HAP-1 (cell line): ENCODE measurements around the gene KIFAP3.
A peak's percentile ranks its signal among the peaks of the same experiment; 100 is the strongest.
"Not testable (repeated sequence)": the region's sequence is repeated elsewhere in the genome, so short reads cannot be mapped to it uniquely, and the experiment has no call there.

Experiments used
- DNase-seq, 2 experiments: peaks; one replicate each; pipeline ENCODE4 v3.0.0-alpha.2; 2016 to 2020; ENCODE audit warnings: low spot score in 2 of 2
- H3K27me3 ChIP-seq: fragments of 250-450 bp; sonication (Bioruptor Pico); 2 replicates; pipeline ENCODE4 v1.5.1; 2020; ENCODE audit warnings: low read depth, mild to moderate bottlenecking, moderate library complexity
- H3K36me3 ChIP-seq: fragments of 250-450 bp; sonication (Bioruptor Pico); replicated peaks from 2 replicates; pipeline ENCODE4 v1.5.1; 2020; ENCODE audit warnings: mild to moderate bottlenecking
- H3K4me1 ChIP-seq: fragments of 250-450 bp; sonication (Bioruptor Pico); 2 replicates; pipeline ENCODE4 v1.5.1; 2020; ENCODE audit warnings: mild to moderate bottlenecking
- H3K4me3 ChIP-seq: fragments of 250-450 bp; sonication (Bioruptor Pico); 2 replicates; pipeline ENCODE4 v1.5.1; 2020; ENCODE audit warnings: mild to moderate bottlenecking, moderate library complexity
- H3K9me3 ChIP-seq: fragments of 250-450 bp; sonication (Bioruptor Pico); 2 replicates; pipeline ENCODE4 v1.5.1; 2020; ENCODE audit warnings: mild to moderate bottlenecking, moderate library complexity
- in situ Hi-C: fragments of 300-500 bp; cut with MboI; formaldehyde crosslinking; loops from 3 replicates; pipeline ENCODE4 v1.14.3; 2020; ENCODE audit warnings: low sequenced_read_pairs, inconsistent platforms, mixed read lengths

Gene KIFAP3

GRCh38 chr1:170041423-170042192 lies 32.9 kb downstream of the KIFAP3 start:
- Histone ChIP-seq H3K9me3 (no peaks in the 10 kb centered on the region), H3K4me3 (no peak overlapping the region), H3K27me3 (no peaks in the 10 kb centered on the region), H3K36me3 (no peaks in the 10 kb centered on the region), H3K4me1 (peaks cover 7% of the 10 kb centered on the region)
- DNase-seq = no peak
- in situ Hi-C loops = no loop called here

- DNase-seq = no peak
- in situ Hi-C loops = no loop called here
- H3K4me1 ChIP-seq = no peaks in the 10 kb centered on the region; the same call in 1 of the 2 replicates
- H3K4me3 ChIP-seq = no peak overlapping the region
- no peaks in the 10 kb centered on the region for H3K27me3 ChIP-seq
- 0 out of 2 replicates have a peak, but pooled peaks cover 2% of the 10 kb centered on the region for H3K9me3 ChIP-seq
- no peaks in the 10 kb centered on the region for H3K36me3 ChIP-seq
These were observed 41.8 kb downstream of the KIFAP3 start for GRCh38 chr1:170032531-170033280.

GRCh38 chr1:170030212-170030611 lies 44.3 kb downstream of the KIFAP3 start:
- Histone ChIP-seq H3K36me3 (no peaks in the 10 kb centered on the region), H3K4me1 (no peaks in the 10 kb centered on the region; the same call in 1 of the 2 replicates), H3K4me3 (no peak overlapping the region), H3K27me3 (no peaks in the 10 kb centered on the region), H3K9me3 (peaks cover 6% of the 10 kb centered on the region; the same call in 1 of the 2 replicates)
- no peak for DNase-seq
- in situ Hi-C loops = no loop called here

- Histone ChIP-seq H3K9me3 (peaks cover 6% of the 10 kb centered on the region; the same call in 1 of the 2 replicates), H3K27me3 (no peaks in the 10 kb centered on the region), H3K36me3 (no peaks in the 10 kb centered on the region), H3K4me1 (no peaks in the 10 kb centered on the region; the same call in 1 of the 2 replicates), H3K4me3 (no peak overlapping the region)
- in situ Hi-C loops = no loop called here
- DNase-seq = no peak
These were observed 46.7 kb downstream of the KIFAP3 start for GRCh38 chr1:170027760-170028159.

- H3K36me3 ChIP-seq = no peaks in the 10 kb centered on the region
- no peak overlapping the region for H3K4me3 ChIP-seq
- in situ Hi-C loops = no loop called here
- no peaks in the 10 kb centered on the region for H3K4me1 ChIP-seq
- no peak for DNase-seq
- H3K9me3 ChIP-seq = no peaks in the 10 kb centered on the region
- no peaks in the 10 kb centered on the region for H3K27me3 ChIP-seq
These were observed 53.6 kb downstream of the KIFAP3 start for GRCh38 chr1:170020859-170021258.

- DNase-seq = no peak
- in situ Hi-C loops = no loop called here
- H3K27me3 ChIP-seq = no peaks in the 10 kb centered on the region
- H3K36me3 ChIP-seq = 0 out of 2 replicates have a peak, but pooled peaks cover 3% of the 10 kb centered on the region
- no peaks in the 10 kb centered on the region for H3K4me1 ChIP-seq
- no peaks in the 10 kb centered on the region for H3K9me3 ChIP-seq
- no peak overlapping the region for H3K4me3 ChIP-seq
These were observed 57.0 kb downstream of the KIFAP3 start for GRCh38 chr1:170017478-170017877.

GRCh38 chr1:170012920-170013319 lies 61.6 kb downstream of the KIFAP3 start:
- H3K9me3 ChIP-seq = no peaks in the 10 kb centered on the region; the same call in 1 of the 2 replicates
- in situ Hi-C loops = no loop called here
- H3K4me3 ChIP-seq = no peak overlapping the region
- no peaks in the 10 kb centered on the region for H3K27me3 ChIP-seq
- peaks cover 3% of the 10 kb centered on the region; the same call in 1 of the 2 replicates for H3K36me3 ChIP-seq
- no peak for DNase-seq
- no peaks in the 10 kb centered on the region for H3K4me1 ChIP-seq

- H3K9me3 ChIP-seq = peaks cover 2% of the 10 kb centered on the region; the same call in 1 of the 2 replicates
- in situ Hi-C loops = no loop called here
- no peak overlapping the region for H3K4me3 ChIP-seq
- peak; percentile 45 to 63 for DNase-seq
- no peaks in the 10 kb centered on the region for H3K27me3 ChIP-seq
- H3K4me1 ChIP-seq = no peaks in the 10 kb centered on the region
- H3K36me3 ChIP-seq = peaks cover 1% of the 10 kb centered on the region; the same call in 1 of the 2 replicates
These were observed 64.1 kb downstream of the KIFAP3 start for GRCh38 chr1:170010443-170010842.

GRCh38 chr1:170009551-170009950 lies 64.9 kb downstream of the KIFAP3 start:
- Histone ChIP-seq H3K27me3 (no peaks in the 10 kb centered on the region), H3K4me1 (no peaks in the 10 kb centered on the region), H3K9me3 (peaks cover 2% of the 10 kb centered on the region; the same call in 1 of the 2 replicates), H3K36me3 (no peaks in the 10 kb centered on the region; the same call in 1 of the 2 replicates), H3K4me3 (no peak overlapping the region)
- in situ Hi-C loops = no loop called here
- no peak for DNase-seq

GRCh38 chr1:170008745-170009144 lies 65.8 kb downstream of the KIFAP3 start:
- H3K9me3 ChIP-seq, H3K27me3 ChIP-seq, DNase-seq, in situ Hi-C loops, H3K4me1 ChIP-seq, H3K36me3 ChIP-seq, H3K4me3 ChIP-seq: not testable (repeated sequence)

- DNase-seq = peak in 1 of 2 experiments; percentile 9
- H3K27me3 ChIP-seq, H3K9me3 ChIP-seq, H3K4me3 ChIP-seq, H3K36me3 ChIP-seq, in situ Hi-C loops: not testable (repeated sequence)
- H3K4me1 ChIP-seq = peaks cover 18% of the 10 kb centered on the region
These were observed 71.1 kb downstream of the KIFAP3 start for GRCh38 chr1:170003270-170003835.

GRCh38 chr1:170001266-170001665 lies 73.2 kb downstream of the KIFAP3 start:
- in situ Hi-C loops = no loop called here
- H3K4me3 ChIP-seq = no peak overlapping the region
- no peak for DNase-seq
- H3K9me3 ChIP-seq = no peaks in the 10 kb centered on the region
- peaks cover 18% of the 10 kb centered on the region for H3K4me1 ChIP-seq
- no peaks in the 10 kb centered on the region for H3K27me3 ChIP-seq
- no peaks in the 10 kb centered on the region for H3K36me3 ChIP-seq

GRCh38 chr1:169999761-170000160 lies 74.7 kb downstream of the KIFAP3 start:
- H3K27me3 ChIP-seq = no peaks in the 10 kb centered on the region
- H3K4me1 ChIP-seq = peaks cover 18% of the 10 kb centered on the region
- no peaks in the 10 kb centered on the region for H3K36me3 ChIP-seq
- in situ Hi-C loops = no loop called here
- H3K9me3 ChIP-seq = no peaks in the 10 kb centered on the region
- H3K4me3 ChIP-seq = no peak overlapping the region
- DNase-seq = no peak

GRCh38 chr1:169999331-169999741 lies 75.2 kb downstream of the KIFAP3 start:
- peak; percentile 59 to 71 for DNase-seq
- H3K27me3 ChIP-seq = no peaks in the 10 kb centered on the region
- in situ Hi-C loops = no loop called here
- no peaks in the 10 kb centered on the region for H3K9me3 ChIP-seq
- no peak overlapping the region for H3K4me3 ChIP-seq
- no peaks in the 10 kb centered on the region for H3K36me3 ChIP-seq
- H3K4me1 ChIP-seq = peaks cover 18% of the 10 kb centered on the region
